Loucy (cell line): ENCODE results near the gene APOM.
A peak's percentile ranks its signal among the peaks of the same experiment; 100 is the strongest.

ENCODE experiments used
- EZH2phosphoT487 ChIP-seq: fragments of 200-600 bp; IDR thresholded peaks from 2 replicates; pipeline ENCODE4 v1.6.1; 2018; ENCODE audit warnings: antibody characterized with exemption, mild to moderate bottlenecking, moderate library complexity, borderline replicate concordance
- TF ChIP-seq, protein P1 (sequence below): fragments of 200-600 bp; sonication (generic); conservative IDR thresholded peaks from 2 replicates; pipeline ENCODE4 v1.5.1; 2014; ENCODE audit warnings: mild to moderate bottlenecking, antibody characterized with exemption, low read length

DNA sequence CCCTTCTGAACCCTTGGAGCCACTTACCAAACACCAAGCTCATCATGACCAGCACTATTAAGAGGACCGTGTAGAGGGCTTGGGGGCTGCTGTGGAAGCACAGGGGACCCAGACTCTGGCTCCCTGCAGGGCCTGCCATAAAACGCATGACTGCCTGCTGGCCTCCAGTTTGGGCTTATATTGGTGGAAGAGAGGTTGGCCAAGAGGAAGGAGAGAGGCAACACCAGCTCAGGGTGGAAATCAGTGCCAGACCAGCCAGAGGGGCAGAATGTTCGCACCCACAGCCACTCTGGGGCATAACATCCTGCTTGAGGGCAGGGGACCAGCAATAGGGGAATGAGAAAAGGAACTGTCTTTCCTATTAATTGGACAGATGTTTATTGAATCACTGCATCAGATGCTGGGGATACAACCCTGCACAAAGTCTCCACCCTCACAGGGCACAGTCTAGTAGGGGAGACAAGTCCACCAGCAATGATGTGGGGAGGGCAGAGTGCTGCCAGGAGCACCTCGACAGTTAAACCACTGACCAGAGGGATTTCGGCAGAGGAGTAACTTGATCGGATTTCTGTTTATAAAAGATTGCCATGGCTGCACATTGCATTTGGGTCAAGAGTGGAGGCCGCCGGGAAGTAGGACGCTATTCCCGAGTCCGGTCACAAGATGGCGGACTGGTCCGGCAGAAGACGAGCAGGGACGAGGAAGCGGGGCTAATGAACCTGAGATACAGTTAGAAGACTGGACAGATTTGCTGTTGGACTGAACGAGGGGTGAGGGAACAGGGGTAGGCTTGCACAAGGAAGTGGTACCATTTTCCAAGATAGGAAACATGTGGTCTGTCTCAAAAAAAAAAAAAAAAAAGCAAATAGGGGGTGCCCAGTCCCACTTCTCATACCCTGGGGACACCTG lies 24.8 kb downstream of the APOM start, which contains the start of gene LY6G5C:
- TF ChIP-seq, protein P1, sequence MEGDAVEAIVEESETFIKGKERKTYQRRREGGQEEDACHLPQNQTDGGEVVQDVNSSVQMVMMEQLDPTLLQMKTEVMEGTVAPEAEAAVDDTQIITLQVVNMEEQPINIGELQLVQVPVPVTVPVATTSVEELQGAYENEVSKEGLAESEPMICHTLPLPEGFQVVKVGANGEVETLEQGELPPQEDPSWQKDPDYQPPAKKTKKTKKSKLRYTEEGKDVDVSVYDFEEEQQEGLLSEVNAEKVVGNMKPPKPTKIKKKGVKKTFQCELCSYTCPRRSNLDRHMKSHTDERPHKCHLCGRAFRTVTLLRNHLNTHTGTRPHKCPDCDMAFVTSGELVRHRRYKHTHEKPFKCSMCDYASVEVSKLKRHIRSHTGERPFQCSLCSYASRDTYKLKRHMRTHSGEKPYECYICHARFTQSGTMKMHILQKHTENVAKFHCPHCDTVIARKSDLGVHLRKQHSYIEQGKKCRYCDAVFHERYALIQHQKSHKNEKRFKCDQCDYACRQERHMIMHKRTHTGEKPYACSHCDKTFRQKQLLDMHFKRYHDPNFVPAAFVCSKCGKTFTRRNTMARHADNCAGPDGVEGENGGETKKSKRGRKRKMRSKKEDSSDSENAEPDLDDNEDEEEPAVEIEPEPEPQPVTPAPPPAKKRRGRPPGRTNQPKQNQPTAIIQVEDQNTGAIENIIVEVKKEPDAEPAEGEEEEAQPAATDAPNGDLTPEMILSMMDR = peak; percentile 40; the same call in 1 of the 2 replicates
- no peak for TF ChIP-seq EZH2phosphoT487
